Right lobe of liver (tissue), 4 donors: ENCODE results near the gene WDR93.

Experiments
- POLR2A ChIP-seq: fragments of 450-650 bp; IDR thresholded peaks from one replicate; pipeline ENCODE4 v1.6.1; 2017; ENCODE audit warnings: antibody characterized with exemption, mild to moderate bottlenecking
- TF ChIP-seq, protein P1 (sequence below), 4 donors: fragments of 200-600 bp in 3 of 4; fragments of 450-650 bp in 1 of 4; IDR thresholded peaks; one replicate each; pipeline versions ENCODE4 v1.5.1 to v1.8.0; 2016 to 2022; ENCODE audit warnings: antibody characterized with exemption in 4 of 4, mild to moderate bottlenecking in 2 of 4
- donor health status: DM: no; HTN: no; CAD: no.
- donor health status: DM: no; HTN: no; CAD: no.
- donor health status: DM: no; HTN: yes; CAD: no.

DNA sequence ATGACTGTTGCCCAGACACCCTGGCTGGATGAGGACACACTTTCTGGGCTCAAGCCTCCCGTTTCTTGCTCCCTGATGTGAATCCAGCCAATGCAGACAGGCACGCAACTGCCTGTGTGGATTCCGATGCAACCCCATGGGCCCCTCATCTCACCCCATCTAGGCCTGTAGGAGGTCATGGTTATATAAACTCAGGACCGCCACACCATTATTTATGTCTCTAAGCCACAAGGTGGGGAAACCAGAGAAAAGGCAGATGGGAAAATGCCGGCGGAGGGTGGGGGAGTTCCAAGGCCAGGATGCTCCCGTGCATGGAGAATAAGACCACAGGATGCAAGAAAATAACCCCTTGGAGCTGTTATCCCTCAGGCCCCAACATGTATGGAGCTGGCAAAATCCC, 58.4 kb downstream of the WDR93 start:
- TF ChIP-seq, protein P1, sequence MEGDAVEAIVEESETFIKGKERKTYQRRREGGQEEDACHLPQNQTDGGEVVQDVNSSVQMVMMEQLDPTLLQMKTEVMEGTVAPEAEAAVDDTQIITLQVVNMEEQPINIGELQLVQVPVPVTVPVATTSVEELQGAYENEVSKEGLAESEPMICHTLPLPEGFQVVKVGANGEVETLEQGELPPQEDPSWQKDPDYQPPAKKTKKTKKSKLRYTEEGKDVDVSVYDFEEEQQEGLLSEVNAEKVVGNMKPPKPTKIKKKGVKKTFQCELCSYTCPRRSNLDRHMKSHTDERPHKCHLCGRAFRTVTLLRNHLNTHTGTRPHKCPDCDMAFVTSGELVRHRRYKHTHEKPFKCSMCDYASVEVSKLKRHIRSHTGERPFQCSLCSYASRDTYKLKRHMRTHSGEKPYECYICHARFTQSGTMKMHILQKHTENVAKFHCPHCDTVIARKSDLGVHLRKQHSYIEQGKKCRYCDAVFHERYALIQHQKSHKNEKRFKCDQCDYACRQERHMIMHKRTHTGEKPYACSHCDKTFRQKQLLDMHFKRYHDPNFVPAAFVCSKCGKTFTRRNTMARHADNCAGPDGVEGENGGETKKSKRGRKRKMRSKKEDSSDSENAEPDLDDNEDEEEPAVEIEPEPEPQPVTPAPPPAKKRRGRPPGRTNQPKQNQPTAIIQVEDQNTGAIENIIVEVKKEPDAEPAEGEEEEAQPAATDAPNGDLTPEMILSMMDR (IDR thresholded peaks at IDR 0.05): no peak
- TF ChIP-seq POLR2A: no peak
